GM21367 (cell line): ENCODE data around the gene THOP1.

Source experiments
- ATAC-seq: cut with Tn5 transposase; IDR thresholded peaks from one replicate; pipeline ENCODE4 v1.9.1; 2021; ENCODE audit not compliant: unreplicated experiment

Gene THOP1

DNA sequence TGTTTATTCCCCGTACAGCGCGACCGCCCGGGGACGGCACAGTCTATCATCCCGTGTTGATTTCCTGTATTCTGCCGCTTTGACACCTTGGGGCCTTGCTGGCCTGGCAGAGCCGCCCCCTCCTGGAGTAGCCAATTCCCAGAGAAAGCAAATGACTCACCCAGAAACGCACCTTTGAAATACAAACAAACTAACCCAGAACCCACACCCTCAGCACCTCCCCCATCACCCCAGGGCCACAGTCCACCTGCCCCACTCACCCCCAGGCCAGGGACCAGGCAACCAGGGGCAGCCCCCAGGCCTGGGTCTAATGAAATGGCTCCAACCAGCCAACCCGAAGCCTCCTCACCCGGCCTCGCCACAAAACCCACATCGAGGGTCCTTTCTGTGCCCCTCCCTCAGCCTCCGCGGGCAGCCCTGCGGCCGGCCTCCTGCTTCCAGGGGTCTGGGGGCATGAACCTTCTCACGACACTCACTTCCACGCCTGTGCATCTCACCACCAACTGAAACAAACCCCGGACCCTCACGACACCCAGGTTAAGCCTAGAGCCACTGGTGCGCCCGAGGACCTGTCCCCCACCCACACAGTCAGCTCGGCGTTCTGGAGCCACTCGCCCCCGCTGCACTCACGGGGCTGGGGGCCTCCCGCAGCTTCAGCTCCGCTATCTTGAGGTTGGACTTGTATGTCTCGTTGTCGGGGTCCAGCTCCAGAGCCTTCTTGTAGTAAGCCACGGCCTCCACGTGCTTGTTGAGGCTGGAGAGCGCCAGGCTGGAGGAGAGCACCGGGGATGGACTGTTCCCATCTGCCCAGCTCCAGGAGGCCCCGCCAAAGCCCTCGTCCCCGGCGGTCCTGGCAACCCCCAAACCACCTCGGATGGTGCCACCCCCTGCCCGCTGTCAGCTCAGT, 23.2 kb upstream of the THOP1 start:
- no peak for ATAC-seq

DNA sequence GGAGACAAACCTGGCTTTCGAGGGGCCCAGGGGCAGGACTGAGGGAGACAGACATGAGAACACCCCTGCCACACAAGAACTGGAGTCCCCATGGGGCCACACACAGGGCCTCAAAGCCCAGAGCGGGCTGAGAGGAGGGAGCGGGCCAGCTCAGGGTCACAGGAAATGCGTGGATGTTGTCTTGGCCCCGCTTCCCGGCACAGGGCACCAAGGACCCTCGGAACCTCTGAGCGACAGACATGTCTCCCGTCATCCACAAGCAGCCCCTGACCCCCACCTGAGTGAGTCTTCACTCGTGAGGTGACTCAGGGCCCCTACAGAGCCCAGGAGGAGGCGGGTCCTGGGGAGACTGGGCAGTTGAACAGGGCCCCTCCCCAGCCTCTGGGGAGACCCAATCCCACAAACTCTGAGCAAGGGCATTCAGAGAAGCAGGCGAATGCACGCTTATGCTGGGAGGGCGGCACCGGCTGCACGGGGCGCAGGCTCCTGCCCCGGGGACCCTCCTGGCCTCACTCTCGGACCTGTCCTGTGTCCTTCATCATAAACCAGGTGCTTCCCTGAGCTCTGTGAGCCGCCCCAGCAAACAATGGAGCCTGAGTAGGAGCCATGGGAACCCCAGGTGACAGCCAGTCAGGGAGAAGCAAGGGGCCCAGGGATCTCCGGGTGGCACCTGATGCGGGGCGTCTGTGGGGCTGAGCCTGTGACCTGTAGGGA, 22.4 kb upstream of the THOP1 start:
- no peak for ATAC-seq

DNA sequence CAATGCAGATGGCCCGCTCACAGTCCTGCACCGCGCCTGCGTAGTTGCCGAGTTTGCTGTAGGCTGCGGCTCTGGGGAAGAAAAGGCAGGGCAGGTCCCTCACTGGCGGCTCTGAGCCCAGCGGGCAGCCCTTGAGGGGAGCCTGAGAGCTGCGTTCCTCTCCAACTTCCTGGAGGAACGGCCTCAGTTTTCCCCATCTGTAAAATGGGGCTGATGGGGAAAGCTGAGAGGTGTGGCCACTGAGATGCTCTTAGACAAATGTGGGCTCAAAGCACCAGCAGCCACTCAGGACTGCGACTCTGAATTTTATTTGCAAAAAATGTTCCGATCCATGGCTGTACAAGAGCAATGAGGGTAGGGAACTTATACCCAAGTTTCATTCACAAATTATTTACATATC, 21.6 kb upstream of the THOP1 start:
- no peak for ATAC-seq

DNA sequence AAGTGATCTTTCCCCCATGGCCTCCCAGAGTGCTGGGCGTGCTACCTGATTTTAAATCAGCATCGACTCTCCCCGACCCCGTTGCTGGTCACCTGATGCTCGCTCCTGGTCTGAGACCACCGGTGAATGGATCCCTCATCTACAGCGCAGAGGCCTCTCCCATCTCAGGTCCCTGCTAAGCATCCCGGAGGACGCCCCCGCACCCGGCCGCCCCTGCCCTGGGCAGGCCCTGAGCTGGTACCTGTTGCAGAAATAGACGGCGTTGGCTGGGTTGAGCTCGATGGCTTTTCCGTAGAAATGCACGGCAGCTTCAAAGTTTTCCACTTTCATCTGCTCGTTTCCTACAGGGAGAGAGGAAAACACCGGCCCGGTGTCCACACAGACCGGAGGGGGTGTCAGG, 20.4 kb upstream of the THOP1 start:
- ATAC-seq, result no peak

DNA sequence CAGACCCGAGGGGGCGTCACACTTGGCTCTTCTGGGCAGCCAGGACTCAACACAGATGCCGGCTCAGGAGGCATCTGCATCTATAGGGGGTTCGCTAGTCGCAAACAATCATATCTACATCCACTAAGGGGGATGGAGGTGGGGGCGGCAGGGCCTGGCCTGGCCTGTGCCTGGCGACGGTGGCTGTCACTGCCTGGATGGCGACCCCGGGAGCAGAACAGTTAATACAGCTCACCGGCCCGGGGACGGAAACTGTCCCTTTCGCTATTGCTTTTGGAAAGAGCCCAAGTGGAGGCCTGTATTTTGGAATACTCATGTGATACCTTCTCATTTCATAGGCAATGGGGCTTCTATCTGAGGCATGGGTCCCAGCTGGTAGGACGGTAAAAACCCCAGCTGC, 19.9 kb upstream of the THOP1 start:
- ATAC-seq, result no peak

DNA sequence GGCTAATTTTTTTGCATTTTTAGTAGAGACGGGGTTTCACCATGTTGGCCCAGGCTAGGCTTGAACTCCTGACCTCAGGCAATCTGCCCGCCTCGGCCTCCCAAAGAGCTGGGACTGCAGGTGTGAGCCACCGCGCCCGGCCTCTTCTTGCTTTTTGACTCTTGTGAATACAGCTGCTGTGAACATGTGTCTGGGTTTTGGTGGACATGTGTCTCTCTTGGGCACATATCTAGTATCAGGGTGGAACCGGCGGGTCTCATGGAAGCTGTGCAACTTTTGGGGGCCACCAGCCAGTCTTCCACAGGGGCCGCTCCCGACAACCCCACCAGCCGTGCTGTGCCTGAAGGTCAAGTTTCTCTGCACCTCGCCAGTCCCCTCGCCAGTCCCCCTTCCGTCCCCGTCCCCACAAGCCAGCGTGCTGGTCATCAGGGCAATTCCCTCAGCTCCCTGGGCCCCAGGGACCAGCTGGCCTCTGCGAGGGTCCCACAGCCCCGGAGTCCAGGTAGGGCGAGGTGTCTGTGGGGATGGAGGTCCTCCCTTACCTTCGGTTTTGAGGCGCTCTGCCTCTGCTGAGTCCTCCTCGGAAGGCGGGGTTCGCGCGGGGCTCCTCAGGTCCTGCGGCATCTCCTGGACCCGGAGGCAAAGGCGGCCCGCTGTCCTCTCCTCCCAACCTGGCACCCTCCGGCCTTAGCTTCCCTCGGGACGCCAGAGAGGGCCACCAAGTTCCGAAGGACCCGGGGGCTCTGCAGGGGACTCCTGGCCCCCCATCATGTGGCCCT, 18.5 kb upstream of the THOP1 start:
- ATAC-seq, result no peak

DNA sequence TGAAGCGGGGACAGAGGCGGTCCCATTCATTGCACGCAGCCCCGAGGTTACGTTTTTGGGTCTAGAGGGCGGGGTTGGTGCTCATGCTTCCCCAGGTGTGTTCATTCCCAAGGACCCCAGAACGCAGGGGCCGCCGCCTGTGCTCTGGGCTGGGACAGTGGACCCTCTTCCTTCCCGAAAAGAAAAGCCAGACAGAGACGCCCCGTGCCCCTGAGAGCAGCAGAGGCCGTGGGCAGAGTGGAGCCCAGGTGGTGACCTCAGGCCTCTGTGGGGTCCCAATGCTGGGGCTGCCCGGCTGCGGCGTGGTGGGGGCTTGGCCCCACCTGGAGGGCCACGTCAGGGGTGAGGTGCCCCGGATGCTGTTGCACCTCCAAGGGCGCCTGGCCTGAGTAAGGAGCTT, 17.6 kb upstream of the THOP1 start:
- ATAC-seq, result no peak

DNA sequence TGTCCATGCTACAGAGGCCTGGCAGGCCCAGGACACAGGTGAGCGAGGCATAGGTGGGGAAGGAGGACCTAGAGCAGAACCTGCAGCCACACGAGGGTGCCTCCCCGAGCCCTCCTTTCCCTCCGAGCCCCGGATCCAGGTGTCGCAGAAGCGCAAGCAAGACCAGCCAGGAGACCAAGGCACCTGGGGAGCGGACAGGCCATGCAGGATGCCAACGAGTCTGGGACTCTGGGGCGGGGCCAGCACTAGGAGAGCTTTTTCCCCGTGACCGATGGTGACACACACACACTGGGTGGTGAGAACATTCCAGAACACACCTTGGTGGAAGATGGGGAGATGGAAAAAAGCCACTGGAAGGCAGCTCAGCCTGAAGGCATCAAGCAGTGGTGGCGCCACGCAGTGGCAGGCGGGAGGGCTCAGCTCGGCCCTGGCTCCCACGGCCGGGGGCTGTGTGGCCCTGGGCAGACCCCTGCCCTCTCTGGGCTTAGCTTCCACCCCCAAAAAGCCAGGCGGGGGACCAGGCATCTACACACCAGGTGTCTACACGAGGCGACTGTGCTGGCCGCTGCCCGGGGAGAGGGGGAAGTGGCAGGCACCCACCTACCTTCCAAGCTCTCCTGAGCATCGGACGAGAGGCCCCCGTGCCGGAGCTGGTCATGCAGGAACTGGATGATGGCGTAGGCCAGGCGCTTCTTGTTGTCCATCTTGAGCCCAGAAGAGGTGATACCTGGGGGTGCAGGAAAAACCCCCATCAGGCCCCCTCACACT, 16.8 kb upstream of the THOP1 start:
- ATAC-seq, result no peak

DNA sequence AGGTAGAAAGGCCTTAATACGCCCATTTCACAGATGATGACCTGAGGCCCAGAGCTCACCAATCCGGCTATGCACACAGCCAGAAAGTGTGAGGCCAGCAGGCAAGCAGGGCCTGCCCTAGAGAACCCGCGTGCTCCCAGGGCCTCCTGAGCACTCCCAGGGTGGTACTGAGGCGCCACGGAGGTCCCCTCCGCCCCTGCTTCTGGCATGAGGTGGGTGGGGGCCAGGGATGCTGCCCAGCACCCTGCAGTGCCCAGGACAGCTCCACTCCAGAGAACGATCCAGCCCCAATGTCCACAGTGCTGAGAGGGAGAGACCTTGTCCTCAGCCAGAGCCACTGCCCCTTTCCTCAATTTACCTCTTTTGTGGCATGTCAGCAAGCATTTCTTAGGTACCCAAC, 16.1 kb upstream of the THOP1 start:
- ATAC-seq, result no peak

DNA sequence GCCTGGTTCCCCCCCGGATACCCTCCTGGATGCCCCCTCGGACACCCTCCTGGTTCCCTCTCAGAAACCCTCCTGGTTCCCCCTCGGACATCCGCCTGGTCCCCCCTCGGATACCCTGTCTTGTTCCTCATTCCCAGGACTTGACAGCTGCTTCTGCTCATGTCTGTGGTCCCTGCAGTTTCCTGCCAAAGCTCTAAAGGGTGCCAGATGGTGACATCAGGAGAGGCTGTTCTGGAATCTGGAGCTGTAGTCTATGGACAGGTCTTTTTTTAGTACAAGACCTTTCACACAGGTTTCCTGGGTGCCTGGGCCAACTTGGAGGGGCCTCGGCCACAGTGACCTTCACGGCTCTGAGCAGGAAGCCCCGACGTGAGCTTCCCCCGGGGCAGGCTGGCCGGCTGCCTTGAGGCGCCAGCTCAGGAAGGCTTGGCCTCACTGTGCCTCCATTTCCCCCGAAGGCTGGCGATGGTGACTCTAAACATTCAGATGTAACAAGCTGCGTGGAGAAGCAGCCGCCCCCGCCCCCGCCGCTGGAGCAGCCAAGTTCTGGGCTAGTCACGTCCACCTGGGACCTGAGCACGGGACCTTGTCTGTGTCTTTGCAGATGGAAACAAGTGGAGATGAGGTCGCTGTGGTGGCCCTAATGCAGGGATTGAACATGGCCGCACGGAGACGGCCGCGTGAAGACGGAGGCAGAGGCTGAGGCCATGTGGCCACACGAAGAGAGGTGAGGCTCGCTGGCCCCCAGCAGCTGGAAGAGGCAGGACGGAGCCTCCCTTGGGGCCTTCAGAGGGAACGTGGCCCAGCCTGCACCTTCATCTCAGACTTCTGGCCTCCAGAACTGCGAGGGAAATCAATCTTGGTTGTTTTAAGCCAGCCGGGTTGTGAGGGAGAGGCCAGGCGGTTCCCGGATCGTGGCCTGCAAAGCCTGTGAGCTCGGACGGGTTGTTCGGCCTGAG, 15.0 kb upstream of the THOP1 start:
- ATAC-seq, result no peak

DNA sequence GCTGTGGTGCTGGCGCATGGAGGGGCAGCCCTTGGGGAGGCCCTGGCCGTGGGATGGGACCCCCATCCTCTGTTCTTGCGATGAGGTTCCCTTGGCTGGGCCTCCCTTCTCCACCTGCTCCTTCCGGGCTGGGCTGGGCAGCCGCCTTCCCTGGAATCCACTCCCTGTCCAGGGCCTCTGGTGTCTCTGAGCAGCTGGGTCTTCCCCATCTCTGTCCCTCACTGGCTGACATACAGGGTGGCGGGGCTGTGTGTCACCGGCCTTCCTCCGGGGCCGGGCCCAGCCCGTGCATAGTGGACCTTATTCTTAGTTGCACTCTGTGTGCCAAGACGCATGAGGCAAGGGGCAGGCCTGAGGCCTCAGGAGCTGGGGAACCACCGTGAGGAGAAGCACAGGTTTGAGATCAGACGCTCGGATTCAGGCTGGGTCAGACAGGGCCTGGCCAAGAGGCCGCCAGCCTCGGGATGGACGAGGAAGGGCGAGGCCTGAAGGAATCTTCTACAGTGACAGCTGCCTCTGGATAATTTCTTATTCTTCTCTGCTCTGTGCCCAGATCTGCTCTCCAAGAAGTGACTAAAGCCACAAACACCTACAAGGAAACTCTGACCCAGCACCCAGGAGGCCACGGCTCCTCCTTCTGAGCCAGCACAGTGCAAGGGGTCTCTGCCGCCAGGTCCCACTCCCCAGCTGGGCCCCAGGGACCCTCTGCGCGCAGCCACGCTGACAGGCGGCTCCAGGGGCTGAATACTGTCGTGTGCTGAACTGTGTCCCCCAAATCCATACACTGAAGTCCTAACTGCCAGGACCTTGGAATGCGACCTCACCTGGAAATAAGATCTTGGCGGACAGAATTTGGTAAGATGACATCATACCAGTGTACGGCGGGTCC, 13.3 kb upstream of the THOP1 start:
- no peak for ATAC-seq

DNA sequence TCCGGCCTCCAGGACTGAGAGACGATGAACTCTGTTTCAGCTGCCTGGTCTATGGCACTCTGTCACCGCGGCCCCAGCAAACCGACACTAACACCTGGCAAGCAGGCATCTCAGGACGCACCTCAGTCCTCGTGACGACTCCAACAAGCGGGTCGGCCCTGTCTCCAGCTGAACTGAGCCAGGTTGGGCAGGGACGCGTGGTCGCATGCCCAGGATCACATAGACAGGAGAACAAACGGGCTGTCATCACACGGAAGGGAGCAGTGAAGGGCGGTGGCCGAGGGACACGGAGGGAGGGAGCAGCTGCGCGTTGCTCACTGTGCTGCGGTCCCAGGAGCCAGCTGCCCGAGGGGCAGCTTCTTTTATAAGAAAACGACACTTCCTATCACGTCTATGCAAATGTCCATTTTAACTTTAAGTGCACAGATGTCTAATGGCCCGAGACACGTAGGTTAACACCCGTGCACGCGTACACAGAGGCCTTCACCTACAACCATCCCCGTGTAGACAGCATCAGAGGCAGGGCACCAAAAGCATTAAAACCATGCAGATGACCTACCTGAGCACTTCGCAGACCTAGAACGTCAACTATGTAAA, 11.1 kb upstream of the THOP1 start:
- no peak for ATAC-seq

DNA sequence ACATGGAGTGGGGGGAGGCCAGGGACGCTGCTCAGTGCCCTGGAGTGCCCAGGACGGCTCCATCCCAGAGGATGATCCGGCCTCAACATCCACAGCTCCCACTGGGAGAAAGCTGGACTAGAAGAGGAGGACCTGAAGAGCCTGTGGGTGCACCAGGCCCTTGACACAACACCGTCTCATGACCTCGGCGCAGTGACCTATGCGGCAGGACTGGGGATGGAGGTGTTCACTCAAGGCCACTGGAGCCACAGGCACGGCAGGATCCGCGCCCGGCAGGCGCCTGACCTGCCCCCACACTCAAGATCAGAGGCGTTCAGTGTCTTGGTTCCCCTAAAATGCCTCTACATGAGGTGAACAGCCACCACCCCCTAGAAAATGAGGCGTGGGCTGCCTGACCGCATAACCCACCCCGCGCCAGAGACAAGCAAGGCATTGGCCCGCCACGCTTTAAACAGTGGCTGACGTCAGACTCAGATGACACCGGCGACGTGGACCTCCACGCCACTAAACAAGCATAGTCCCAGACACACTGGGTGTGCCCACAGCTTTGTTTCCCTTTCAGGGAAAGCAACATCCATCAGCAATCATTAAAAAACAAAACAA, 10.2 kb upstream of the THOP1 start:
- no peak for ATAC-seq

DNA sequence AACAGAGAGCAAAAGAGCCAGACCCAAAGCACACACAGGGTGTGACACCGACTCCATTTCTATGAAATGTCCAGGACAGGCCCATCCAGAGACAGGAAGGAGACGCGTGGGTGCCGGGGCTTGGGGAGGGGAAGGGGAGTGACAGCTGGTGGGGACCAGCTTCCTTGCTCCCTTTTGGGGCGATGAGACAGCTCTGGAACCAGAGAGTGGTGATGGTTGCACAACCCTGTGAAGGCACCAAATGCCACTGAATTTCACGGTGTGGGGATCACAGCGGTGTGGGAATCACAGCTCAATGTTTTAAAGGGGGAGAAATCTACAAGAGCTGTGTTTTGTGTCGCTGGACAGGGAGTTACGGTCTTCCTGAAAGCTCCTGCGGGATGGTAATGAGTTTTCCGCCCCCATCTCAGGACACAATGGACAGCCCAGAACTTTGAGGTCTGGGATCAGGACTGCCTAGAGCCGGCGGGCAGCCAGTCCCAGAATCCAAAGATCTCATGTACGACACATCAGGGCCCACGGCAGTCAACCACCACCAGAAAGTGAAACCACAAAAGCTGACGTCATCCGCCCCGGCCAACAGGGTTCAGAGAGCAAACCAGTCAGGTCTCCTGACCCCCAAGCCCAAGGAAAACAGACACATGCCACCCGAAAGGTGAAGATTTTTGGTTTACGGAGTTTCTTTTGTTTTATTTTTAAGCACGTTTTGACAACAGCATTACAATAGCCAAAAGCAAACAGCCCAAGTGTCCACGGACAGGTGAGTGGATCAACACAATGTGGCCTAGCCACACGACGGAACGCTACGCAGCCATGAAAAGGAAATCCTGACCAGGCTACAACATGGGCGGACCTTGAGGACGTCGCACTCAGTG, 9.5 kb upstream of the THOP1 start:
- ATAC-seq, result no peak

DNA sequence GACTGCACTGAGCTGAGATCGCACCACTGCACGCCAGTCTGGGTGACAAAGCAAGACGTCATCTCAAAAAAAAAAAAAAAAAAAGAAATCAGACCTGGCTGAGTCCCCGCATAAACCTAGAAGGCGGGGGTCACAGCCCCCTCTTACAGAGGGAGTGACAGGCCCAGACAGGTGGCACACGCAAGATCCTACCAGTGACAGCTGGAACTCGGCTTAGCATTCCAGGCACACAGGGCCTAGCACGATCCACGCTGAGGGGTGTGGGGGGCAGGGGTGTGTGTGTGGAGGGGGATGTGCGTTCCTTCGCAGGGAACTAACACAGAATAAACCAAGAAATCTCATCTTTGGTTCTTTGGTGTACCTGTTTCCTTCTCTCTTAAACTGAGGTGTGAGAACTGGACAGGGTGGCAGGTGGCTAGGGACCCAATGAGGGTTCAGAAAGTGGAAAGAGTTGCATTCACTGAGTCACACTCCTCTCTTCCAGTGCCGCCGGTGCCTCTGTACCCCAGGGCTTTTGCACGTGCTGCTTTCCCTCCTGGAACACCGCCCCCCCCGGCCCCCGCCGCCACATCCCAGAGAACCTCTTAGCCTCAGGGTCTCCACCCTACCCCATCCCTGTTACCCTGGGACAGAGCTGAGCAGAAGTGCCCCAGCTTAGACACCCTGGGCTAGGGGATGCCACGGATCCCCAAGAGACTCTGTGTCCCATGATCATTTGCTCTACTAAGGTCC, 7.2 kb upstream of the THOP1 start:
- ATAC-seq, result no peak

DNA sequence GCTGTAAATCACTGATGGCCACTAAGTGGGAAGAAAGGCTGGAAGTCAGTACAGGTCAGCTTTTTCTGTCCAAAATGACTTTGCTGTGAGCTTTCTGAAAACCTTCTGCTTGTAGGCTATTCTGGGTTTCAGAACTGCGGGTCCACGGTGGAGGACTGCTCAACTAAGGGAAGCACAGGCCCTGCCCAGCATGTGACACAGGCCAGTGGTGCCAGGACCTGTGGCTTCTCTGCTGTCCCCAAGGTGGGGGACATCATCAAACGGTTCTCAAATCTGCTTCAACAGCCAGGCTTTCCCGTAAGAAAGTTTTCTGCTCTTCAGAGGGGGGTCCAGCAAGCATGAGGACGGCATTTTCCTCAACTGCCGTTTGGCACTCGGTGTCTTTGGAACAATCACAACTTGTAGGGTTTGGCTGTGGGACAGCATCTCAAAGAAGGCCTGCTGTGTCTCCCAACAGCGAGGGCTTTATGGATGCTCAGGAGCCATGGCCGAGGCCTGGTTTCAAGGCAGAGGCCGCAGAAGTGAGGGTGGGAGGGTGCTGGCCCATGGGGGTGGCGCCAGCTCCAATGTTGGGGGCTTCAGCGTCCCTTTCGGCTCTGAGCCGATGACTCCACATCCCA, 6.1 kb upstream of the THOP1 start:
- no peak for ATAC-seq
